MCF 10A (cell line): ENCODE results near the gene TMCO1. TPM values are rescaled to one million over a fixed set of nuclear protein-coding genes. Genes with fewer than 3 reads are reported as not detected.

ENCODE experiments used
- BruUV-seq: library from RNA; stranded (reverse); fragments of 400-500 nt; replicated peaks from 2 replicates; lab custom pipeline; 2021; lab: Mats Ljungman, UMichigan
- CTCF ChIA-PET: fragments of 300-600 bp; sonication (Branson Sonifier 250); formaldehyde crosslinking; extraction: SDS; loops from one replicate; lab custom pipeline; 2021; ENCODE audit warnings: antibody characterized with exemption, inconsistent platforms; lab: Yijun Ruan, JAX
- POLR2A ChIA-PET: fragments of 300-600, 350-650 bp; sonication (Branson Sonifier 250); formaldehyde crosslinking; extraction: SDS; loops from one replicate; lab custom pipeline; 2020; ENCODE audit warnings: antibody characterized with exemption, inconsistent platforms; lab: Yijun Ruan, JAX
- DNase-seq: peaks from one replicate; pipeline ENCODE4 v3.0.0-alpha.2; 2018; ENCODE audit not compliant: unreplicated experiment
- H3K27ac Mint-ChIP-seq: one replicate; pipeline ENCODE4 v1.8.0; 2022; ENCODE audit warnings: mild to moderate bottlenecking, low read depth, mixed read lengths; ENCODE audit not compliant: unreplicated experiment
- H3K27me3 Mint-ChIP-seq: one replicate; pipeline ENCODE4 v1.8.0; 2022; ENCODE audit warnings: mixed read lengths; ENCODE audit not compliant: insufficient read depth, unreplicated experiment
- H3K36me3 Mint-ChIP-seq: one replicate; pipeline ENCODE4 v1.8.0; 2022; ENCODE audit warnings: mild to moderate bottlenecking, moderate library complexity, mixed read lengths; ENCODE audit not compliant: insufficient read depth, unreplicated experiment
- H3K4me1 Mint-ChIP-seq: one replicate; pipeline ENCODE4 v1.8.0; 2022; ENCODE audit warnings: mixed read lengths; ENCODE audit not compliant: insufficient read depth, unreplicated experiment
- H3K4me3 Mint-ChIP-seq: one replicate; pipeline ENCODE4 v1.8.0; 2022; ENCODE audit warnings: mild to moderate bottlenecking, moderate library complexity, mixed read lengths; ENCODE audit not compliant: unreplicated experiment
- H3K9me3 Mint-ChIP-seq: one replicate; pipeline ENCODE4 v1.8.0; 2022; ENCODE audit warnings: mixed read lengths; ENCODE audit not compliant: unreplicated experiment
- intact Hi-C: fragments of 100-400 bp; cut with micrococcal nuclease; formaldehyde crosslinking; loops from 2 replicates; pipeline ENCODE4 v1.14.1; 2022
- total RNA-seq: library from RNA; stranded (reverse); gene quantifications from 2 replicates; pipeline ENCODE4 v1.2.3, GENCODE V29; 2022
- TF ChIP-seq, protein P1 (sequence below): fragments of 200-600 bp; IDR thresholded peaks from one replicate; pipeline ENCODE4 v1.8.0; 2022; ENCODE audit warnings: antibody characterized with exemption, mild to moderate bottlenecking; ENCODE audit not compliant: unreplicated experiment

TMCO1 gene
- total RNA-seq, 1 experiment from 2014 or later = 158 TPM

- Mint-ChIP-seq H3K4me3 (peak overlapping the region; percentile 97), H3K4me1 (peaks cover 11% of the 10 kb centered on the region), H3K9me3 (no peaks in the 10 kb centered on the region), H3K27me3 (no peaks in the 10 kb centered on the region), H3K36me3 (peaks cover 36% of the 10 kb centered on the region), H3K27ac (peak overlapping the region; percentile 80)
- no TSS peak for BruUV-seq
- TF ChIP-seq, protein P1, sequence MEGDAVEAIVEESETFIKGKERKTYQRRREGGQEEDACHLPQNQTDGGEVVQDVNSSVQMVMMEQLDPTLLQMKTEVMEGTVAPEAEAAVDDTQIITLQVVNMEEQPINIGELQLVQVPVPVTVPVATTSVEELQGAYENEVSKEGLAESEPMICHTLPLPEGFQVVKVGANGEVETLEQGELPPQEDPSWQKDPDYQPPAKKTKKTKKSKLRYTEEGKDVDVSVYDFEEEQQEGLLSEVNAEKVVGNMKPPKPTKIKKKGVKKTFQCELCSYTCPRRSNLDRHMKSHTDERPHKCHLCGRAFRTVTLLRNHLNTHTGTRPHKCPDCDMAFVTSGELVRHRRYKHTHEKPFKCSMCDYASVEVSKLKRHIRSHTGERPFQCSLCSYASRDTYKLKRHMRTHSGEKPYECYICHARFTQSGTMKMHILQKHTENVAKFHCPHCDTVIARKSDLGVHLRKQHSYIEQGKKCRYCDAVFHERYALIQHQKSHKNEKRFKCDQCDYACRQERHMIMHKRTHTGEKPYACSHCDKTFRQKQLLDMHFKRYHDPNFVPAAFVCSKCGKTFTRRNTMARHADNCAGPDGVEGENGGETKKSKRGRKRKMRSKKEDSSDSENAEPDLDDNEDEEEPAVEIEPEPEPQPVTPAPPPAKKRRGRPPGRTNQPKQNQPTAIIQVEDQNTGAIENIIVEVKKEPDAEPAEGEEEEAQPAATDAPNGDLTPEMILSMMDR = no peak
- DNase-seq = peak; percentile 95
- intact Hi-C loops = loop anchor here (1.0 to 5.0 kb wide), 4 partner anchors 65 to 214 kb away; partner anchors contain the start of genes MGST3 and TMCO1
- CTCF ChIA-PET = interaction anchor here (0.6 to 5.4 kb wide), 17 partner anchors 12 to 313 kb away, joined by 3 to 62 read pairs (median 4); no protein-coding TSS in a partner anchor
- POLR2A ChIA-PET = interaction anchor here (0.6 to 4.5 kb wide), 22 partner anchors 8 to 219 kb away, joined by 3 to 128 read pairs (median 7); partner anchors contain the start of genes MGST3 and TMCO1
Measured at GRCh38 chr1:165696625-165697100, 72.0 kb downstream of the TMCO1 start.

DNA sequence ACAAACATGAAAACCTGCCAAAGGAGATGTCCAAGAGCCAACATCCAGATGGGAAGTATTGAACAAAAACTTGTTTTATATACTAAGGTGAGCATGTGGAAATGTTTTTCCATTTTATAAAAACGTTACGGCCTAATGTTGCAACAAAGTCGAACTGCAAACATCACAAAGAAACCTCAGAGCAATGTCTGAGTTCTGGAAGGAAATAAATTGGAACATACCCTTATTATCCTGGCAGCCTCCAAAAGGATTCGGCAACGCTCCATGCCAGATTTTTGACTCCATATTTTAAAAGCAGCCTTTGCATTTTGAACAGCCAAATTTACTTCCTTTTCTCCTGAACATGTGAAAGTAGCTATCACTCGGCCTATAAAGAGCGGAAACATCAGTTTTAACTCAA, 73.6 kb downstream of the TMCO1 start:
- peaks cover 51% of the 10 kb centered on the region for H3K36me3 Mint-ChIP-seq
- intact Hi-C loops = loop anchor here (5.0 kb wide), 1 partner anchor 213 kb away; no protein-coding TSS in a partner anchor
- POLR2A ChIA-PET = interaction anchor here (0.6 to 4.5 kb wide), 4 partner anchors 22 to 64 kb away, joined by 3 to 128 read pairs (median 12); partner anchors contain the start of gene MGST3

GRCh38 chr1:165688046-165688445, 80.6 kb downstream of the TMCO1 start:
- H3K4me3 Mint-ChIP-seq = no peak overlapping the region
- ChIA-PET POLR2A (interaction anchor here (0.7 kb wide), 1 partner anchor 9 kb away, joined by 4 read pairs; no protein-coding TSS in a partner anchor), CTCF (interaction anchor here (0.7 kb wide), 1 partner anchor 102 kb away, joined by 3 read pairs; no protein-coding TSS in a partner anchor)
- TF ChIP-seq, protein P1 = no peak
- no peak overlapping the region for H3K27ac Mint-ChIP-seq
- DNase-seq = no peak
- peaks cover 9% of the 10 kb centered on the region for H3K9me3 Mint-ChIP-seq
- BruUV-seq = no TSS peak
- H3K27me3 Mint-ChIP-seq = no peaks in the 10 kb centered on the region
- peaks cover 15% of the 10 kb centered on the region for H3K4me1 Mint-ChIP-seq
- peaks cover 81% of the 10 kb centered on the region for H3K36me3 Mint-ChIP-seq
- intact Hi-C loops = no loop called here

More for the DNA sequence above, 73.6 kb downstream of the TMCO1 start:
- TF ChIP-seq, protein P1 = no peak
- Mint-ChIP-seq H3K4me1 (peaks cover 11% of the 10 kb centered on the region), H3K27me3 (no peaks in the 10 kb centered on the region), H3K9me3 (no peaks in the 10 kb centered on the region), H3K4me3 (no peak overlapping the region), H3K27ac (no peak overlapping the region)
- DNase-seq = no peak
- CTCF ChIA-PET = interaction anchor here (0.6 to 4.0 kb wide), 7 partner anchors 9 to 1078 kb away, joined by 3 to 22 read pairs (median 4); no protein-coding TSS in a partner anchor
- no TSS peak for BruUV-seq

- TF ChIP-seq, protein P1 = no peak
- H3K36me3 Mint-ChIP-seq = peaks cover 85% of the 10 kb centered on the region
- DNase-seq = no peak
- no TSS peak for BruUV-seq
- no peak overlapping the region for H3K4me3 Mint-ChIP-seq
- CTCF ChIA-PET = interaction anchor here (0.6 to 4.4 kb wide), 4 partner anchors 8 to 149 kb away, joined by 3 to 22 read pairs (median 3); partner anchors contain the start of gene ALDH9A1
- H3K27ac Mint-ChIP-seq = no peak overlapping the region
- H3K27me3 Mint-ChIP-seq = no peaks in the 10 kb centered on the region
- H3K9me3 Mint-ChIP-seq = peaks cover 9% of the 10 kb centered on the region
- POLR2A ChIA-PET = interaction anchor here (1.1 to 1.2 kb wide), 3 partner anchors 9 to 81 kb away, joined by 3 to 4 read pairs (median 4); no protein-coding TSS in a partner anchor
- intact Hi-C loops = no loop called here
- H3K4me1 Mint-ChIP-seq = peaks cover 15% of the 10 kb centered on the region
Measured at GRCh38 chr1:165686971-165687433, 81.7 kb downstream of the TMCO1 start.
